Psoas muscle (tissue), 8 donors: Measurements from ENCODE around the gene NANOS2. TPM values are rescaled to one million over a fixed set of nuclear protein-coding genes. Genes with fewer than 3 reads are reported as not detected.

ENCODE experiments used
- ATAC-seq, 4 donors: fragments of 200-7000 bp; cut with Tn5 transposase; one replicate each; pipeline ENCODE4 v1.9.1; 2020; ENCODE audit warnings: moderate library complexity in 3 of 4, mild to moderate bottlenecking in 2 of 4
- DNase-seq, 2 donors: peaks; one replicate each; pipeline ENCODE4 v3.0.0-alpha.2; 2020
- H3K27ac ChIP-seq: fragments of 200-600 bp; one replicate; pipeline ENCODE4 v1.8.0; 2022
- H3K27me3 ChIP-seq, 3 donors: fragments of 200-600 bp in 1 of 3; one replicate each; pipeline versions ENCODE4 v1.6.1 to v1.8.0; 2013 to 2022; ENCODE audit warnings: low read length in 2 of 3, mild to moderate bottlenecking in 2 of 3, moderate library complexity in 1 of 3; ENCODE audit not compliant: insufficient read depth in 3 of 3
- H3K36me3 ChIP-seq, 2 donors: fragments of 200-600 bp in 1 of 2; one replicate each; pipeline versions ENCODE4 v1.6.1 to v1.8.0; 2013 to 2022; ENCODE audit warnings: low read depth in 1 of 2, mild to moderate bottlenecking in 1 of 2, moderate library complexity in 1 of 2; ENCODE audit not compliant: insufficient read depth in 1 of 2
- H3K4me1 ChIP-seq: fragments of 200-600 bp; one replicate; pipeline ENCODE4 v1.8.0; 2022
- H3K4me3 ChIP-seq: fragments of 200-600 bp; one replicate; pipeline ENCODE4 v1.8.0; 2022; ENCODE audit warnings: mild to moderate bottlenecking
- H3K9me3 ChIP-seq: fragments of 200-600 bp; one replicate; pipeline ENCODE4 v1.8.0; 2022
- CTCF ChIP-seq: fragments of 200-600 bp; IDR thresholded peaks from one replicate; pipeline ENCODE4 v1.8.0; 2022; ENCODE audit warnings: antibody characterized with exemption
- WGBS, 3 donors: extraction: QIAGEN DNeasy Blood & Tissue Kit; methylation state at CpG; one replicate each; pipeline versions ENCODE4 v1.1.6 to v1.1.7; 2013; 5-methylcytosine and 5-hydroxymethylcytosine counted together
- intact Hi-C, 2 donors: fragments of 100-400 bp; cut with DNase I; formaldehyde crosslinking; loops; one replicate each; pipeline versions ENCODE4 v1.11.0 to v1.14.2; 2022
- polyA plus RNA-seq, 3 donors: library from polyadenylated mRNA; stranded (reverse); fragments of 200-250 nt; gene quantifications; one replicate each; pipeline ENCODE4 v1.2.3, GENCODE V29; 2013
- total RNA-seq, 4 donors: library from RNA; stranded (reverse); fragmentation: NEBNext Ultra II Directional in 2 of 4; extraction: Animal tissue kit (Norgen Biotek cat#: 25700) in 2 of 4; gene quantifications; one replicate each; pipeline versions ENCODE4 v1.2.1 to v1.2.4, GENCODE V29; 2021 to 2023
- donor health status: healthy with polysubstance abuse.
- donor health status: DM: no; HTN: no; CAD: no; lungs with moderate emphysema.
- donor health status: Bipolar disorder and iron deficiency.
- donor health status: healthy.
- donor health status: DM: yes; HTN: yes; CAD: no.
- donor health status: DM: no; HTN: no; CAD: no.
- donor health status: DM: no; HTN: no; CAD: no.
- donor health status: DM: yes; HTN: yes; CAD: no.

Gene NANOS2
- total and polyA plus RNA-seq, 7 donors = not detected

- intact Hi-C loops = no loop called here
Measured at GRCh38 chr19:45890877-45891276, 23.7 kb downstream of the NANOS2 start.

GRCh38 chr19:45889210-45889885, 25.2 kb downstream of the NANOS2 start:
- TF ChIP-seq CTCF = no peak
- Histone ChIP-seq H3K4me3 (no peak overlapping the region), H3K27ac (no peak overlapping the region), H3K4me1 (peaks cover 8% of the 10 kb centered on the region), H3K27me3 (no peaks in the 10 kb centered on the region), H3K9me3 (no peaks in the 10 kb centered on the region), H3K36me3 (peaks cover under 1 to 25% of the 10 kb centered on the region in 2 donors)
- ATAC-seq (no peak), DNase-seq (no peak)
- WGBS, 3 donors = 62 to 76% (median 68%) methylated on average over 6 of the region's 6 CpGs
- intact Hi-C loops = loop anchor here in 1 of 2 donors (5.0 kb wide), 1 partner anchor 108 kb away; the partner anchor contains the start of gene CCDC61

More at GRCh38 chr19:45890877-45891276, 23.7 kb downstream of the NANOS2 start:
- no peak for TF ChIP-seq CTCF
- no peak for ATAC-seq
- Histone ChIP-seq H3K4me1 (no peaks in the 10 kb centered on the region), H3K4me3 (no peak overlapping the region), H3K36me3 (peaks cover 2 to 36% of the 10 kb centered on the region in 2 donors), H3K27ac (no peak overlapping the region), H3K27me3 (no peaks in the 10 kb centered on the region), H3K9me3 (no peaks in the 10 kb centered on the region)
- WGBS, 3 donors = 84 to 87% (median 87%) methylated on average over 10 to 17 of the region's 17 CpGs
- DNase-seq = no peak

GRCh38 chr19:45887200-45887710, 27.3 kb downstream of the NANOS2 start:
- H3K4me3 ChIP-seq = peak overlapping the region; percentile 87
- ATAC-seq (peak in 1 of 4 donors; percentile 0), DNase-seq (no peak)
- TF ChIP-seq CTCF = no peak
- intact Hi-C loops = loop anchor here in 1 of 2 donors (5.0 kb wide), 1 partner anchor 110 kb away; the partner anchor contains the start of gene CCDC61
- WGBS, 3 donors = 35 to 41% (median 40%) methylated on average over 10 of the region's 10 CpGs
- H3K27me3 ChIP-seq = no peaks in the 10 kb centered on the region
- H3K27ac ChIP-seq = peak overlapping the region; percentile 86
- no peaks in the 10 kb centered on the region for H3K9me3 ChIP-seq
- H3K4me1 ChIP-seq = peaks cover 29% of the 10 kb centered on the region
- peaks cover 0 to 30% of the 10 kb centered on the region in 2 donors for H3K36me3 ChIP-seq

DNA sequence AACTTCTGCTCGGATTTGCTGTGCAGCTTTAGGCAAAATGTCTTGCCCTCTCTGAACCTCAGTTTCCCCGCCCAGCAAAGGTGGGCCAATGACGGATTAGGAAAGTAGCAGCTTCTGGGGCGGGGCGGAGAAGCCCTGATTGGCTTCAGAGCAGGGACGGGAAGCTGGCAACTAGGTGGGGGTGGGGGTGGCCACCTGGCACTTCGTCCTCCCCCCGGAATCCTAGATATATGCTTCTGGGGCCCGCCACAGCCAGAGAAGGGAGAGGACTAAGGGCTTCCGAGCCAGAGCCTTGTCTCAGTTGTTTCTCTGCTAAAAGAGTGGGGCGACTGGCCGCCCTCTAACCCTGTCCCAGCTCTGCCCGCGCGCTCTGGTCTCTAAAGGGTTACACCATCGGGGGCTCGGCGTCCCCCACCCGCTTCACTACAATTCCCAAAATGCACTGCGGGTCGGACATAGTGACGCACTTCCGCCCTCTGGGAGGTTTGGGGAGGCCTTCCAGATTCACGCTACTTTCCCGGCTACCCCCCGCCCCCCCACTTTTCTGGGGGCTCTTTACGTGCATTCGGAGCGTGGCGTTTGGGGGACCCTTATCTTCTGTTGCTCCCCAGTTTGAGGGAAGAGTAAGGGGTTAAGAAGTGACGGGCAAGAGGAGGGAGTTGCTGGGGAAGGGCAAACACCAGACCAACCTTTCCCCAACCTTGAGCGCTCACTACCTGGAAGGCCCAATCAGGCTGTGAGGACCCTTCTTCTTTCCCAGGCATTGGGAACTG, 28.0 kb downstream of the NANOS2 start:
- Histone ChIP-seq H3K27me3 (no peaks in the 10 kb centered on the region), H3K4me1 (peaks cover 29% of the 10 kb centered on the region), H3K9me3 (no peaks in the 10 kb centered on the region), H3K27ac (peak overlapping the region; percentile 86), H3K36me3 (peaks cover 0 to 25% of the 10 kb centered on the region in 2 donors), H3K4me3 (peak overlapping the region; percentile 87)
- intact Hi-C loops = loop anchor here in 1 of 2 donors (5.0 kb wide), 1 partner anchor 111 kb away; the partner anchor contains the start of gene CCDC61
- 0 to 2% (median 1%) methylated on average over 31 to 32 of the region's 32 CpGs for WGBS, 3 donors
- peak; percentile 89 to 94 (median 90) for ATAC-seq
- no peak for TF ChIP-seq CTCF
- DNase-seq = peak; percentile 89 to 94
